Prostate gland (tissue), 1 donor: Measurements from ENCODE around the gene HAUS3.
"Not testable (repeated sequence)": the region's sequence is repeated elsewhere in the genome, so short reads cannot be mapped to it uniquely, and the experiment has no call there.

ENCODE experiments used
- POLR2A ChIP-seq: fragments of 450-650 bp; IDR thresholded peaks from one replicate; pipeline ENCODE4 v1.6.1; 2016; ENCODE audit warnings: antibody characterized with exemption, mild to moderate bottlenecking
- POLR2AphosphoS5 ChIP-seq: sonication (generic); formaldehyde crosslinking; IDR thresholded peaks from one replicate; pipeline ENCODE4 v1.6.1; 2017; ENCODE audit warnings: antibody characterized with exemption

DNA sequence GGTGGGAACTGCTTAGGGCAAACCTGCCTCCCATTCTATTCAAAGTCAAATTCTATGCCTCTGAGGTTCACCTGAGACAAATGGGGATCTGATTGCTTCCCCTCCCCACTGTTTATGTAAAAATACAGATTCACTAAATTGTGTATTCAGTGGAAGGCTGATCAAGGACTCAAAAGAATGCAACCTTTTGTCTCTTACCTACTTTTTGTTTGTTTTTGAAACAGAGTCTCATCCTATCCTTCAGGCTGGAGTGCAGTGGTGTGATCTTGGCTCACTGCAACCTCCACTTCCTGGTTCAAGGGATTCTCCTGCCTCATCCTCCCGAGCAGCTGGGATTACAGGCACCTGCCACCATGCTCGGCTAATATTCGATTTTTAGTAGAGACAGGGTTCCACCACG is 20.5 kb downstream of the HAUS3 start:
- TF ChIP-seq POLR2A, POLR2AphosphoS5: not testable (repeated sequence)
